ENCODE measurements around the gene NBPF9.
"Not testable (repeated sequence)": the region's sequence is repeated elsewhere in the genome, so short reads cannot be mapped to it uniquely, and the experiment has no call there.

The NBPF9 gene

DNA sequence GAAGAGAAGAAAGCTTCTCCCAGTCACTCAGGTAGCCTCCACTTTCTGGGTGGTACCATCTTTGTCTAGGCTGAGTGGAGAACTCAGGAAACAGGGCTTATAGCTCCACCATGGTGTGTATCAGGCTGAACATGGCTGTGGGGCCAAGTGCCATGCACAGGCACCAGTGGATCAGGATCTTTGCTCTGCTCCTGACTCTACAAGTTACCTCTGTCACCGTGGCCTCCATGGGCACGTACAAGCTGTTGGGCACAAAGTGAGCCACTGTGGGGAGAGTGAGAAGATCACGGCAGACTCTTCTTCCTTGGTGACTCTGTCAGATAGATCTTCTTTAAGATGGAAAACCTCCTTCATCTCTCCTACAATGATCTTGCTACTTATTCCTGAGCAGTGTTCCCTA lies 93.6 kb downstream of the NBPF9 start:
- DNase-seq = not testable (repeated sequence)

- not testable (repeated sequence) for DNase-seq
Observed at GRCh38 chr1:149008769-149009168, 94.6 kb downstream of the NBPF9 start.

DNA sequence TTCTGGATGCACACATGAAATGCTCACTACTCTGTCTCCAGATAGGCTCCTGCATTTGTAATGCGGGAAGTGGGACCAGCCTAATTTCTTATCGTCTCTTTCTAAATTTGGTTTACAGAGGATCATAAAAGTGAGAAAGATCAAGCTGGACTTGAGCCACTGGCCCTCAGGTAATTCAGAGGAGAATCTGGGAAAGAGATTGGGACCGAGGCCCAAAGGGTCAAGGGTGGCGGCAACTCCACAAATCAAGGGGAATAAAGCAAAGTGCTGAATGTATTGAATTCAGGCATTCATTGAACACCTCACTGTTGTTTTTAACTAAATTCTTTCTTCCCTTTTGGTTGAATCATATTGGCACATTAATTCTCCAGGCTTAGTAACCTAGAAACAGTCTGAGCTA lies 95.0 kb downstream of the NBPF9 start:
- not testable (repeated sequence) for DNase-seq

Measured in stimulated activated CD4-positive, alpha-beta T cell treated with anti-CD3 and anti-CD28 coated beads, Interleukin-1b, Interleukin-23, amount 100 ng/mL, for 48 hours (primary cell).